HEK293 (cell line): ENCODE measurements around the gene RALGAPA2.

ENCODE experiments used
- CTCF ChIA-PET: fragments of 350-600 bp; formaldehyde crosslinking; extraction: SDS; loops from one replicate; lab custom pipeline; 2021; ENCODE audit warnings: antibody characterized with exemption; lab: Yijun Ruan, JAX
- POLR2A ChIA-PET: fragments of 300-600 bp; formaldehyde crosslinking; extraction: SDS; loops from one replicate; lab custom pipeline; 2020; ENCODE audit warnings: antibody characterized with exemption, inconsistent platforms; lab: Yijun Ruan, JAX
- H3K27ac ChIP-seq: fragments of 200-500 bp; sonication (Bioruptor generic); 2 replicates; pipeline ENCODE4 v1.5.1; 2014; ENCODE audit warnings: low read depth, low read length, control low read depth, inconsistent platforms; ENCODE audit errors: extremely low read depth
- H3K36me3 ChIP-seq, 2 experiments: fragments of 200-500 bp in 1 of 2; sonication (Bioruptor generic) in 1 of 2; 1 replicate in 1 of 2; 2 replicates in 1 of 2; pipeline ENCODE4 v1.5.1; 2014 to 2017; ENCODE audit warnings: inconsistent platforms in 2 of 2, low read length in 2 of 2; ENCODE audit not compliant: control insufficient read depth in 2 of 2, insufficient read depth in 1 of 2
- H3K4me1 ChIP-seq: fragments of 200-500 bp; sonication (Bioruptor generic); 2 replicates; pipeline ENCODE4 v1.5.1; 2014; ENCODE audit warnings: mild to moderate bottlenecking, low read length, inconsistent platforms; ENCODE audit not compliant: control insufficient read depth, insufficient read depth
- H3K4me3 ChIP-seq: 2 replicates; pipeline ENCODE4 v1.5.1; 2011; ENCODE audit warnings: low read depth, mild to moderate bottlenecking, control low read depth, low read length, moderate library complexity
- H3K9me3 ChIP-seq: fragments of 200-500 bp; sonication (Bioruptor generic); 2 replicates; pipeline ENCODE4 v1.5.1; 2014; ENCODE audit warnings: low read depth, low read length, inconsistent platforms; ENCODE audit not compliant: control insufficient read depth, insufficient read depth
- KLF9 ChIP-seq: fragments of 450-650 bp; formaldehyde crosslinking; IDR thresholded peaks from 2 replicates; pipeline ENCODE4 v1.5.1; 2016; ENCODE audit warnings: missing biosample characterization, missing genetic modification characterization, low read depth
- OVOL3 ChIP-seq: fragments of 450-650 bp; formaldehyde crosslinking; IDR thresholded peaks from 2 replicates; pipeline ENCODE4 v1.5.1; 2016; ENCODE audit warnings: missing biosample characterization, missing genetic modification characterization
- SP3 ChIP-seq: fragments of 450-650 bp; formaldehyde crosslinking; IDR thresholded peaks from 2 replicates; pipeline ENCODE4 v1.5.1; 2016; ENCODE audit warnings: missing biosample characterization, missing genetic modification characterization
- WT1 ChIP-seq: fragments of 450-650 bp; formaldehyde crosslinking; IDR thresholded peaks from 2 replicates; pipeline ENCODE4 v1.5.1; 2016; ENCODE audit warnings: missing biosample characterization, missing genetic modification characterization
- YY1 ChIP-seq: fragments of 450-650 bp; formaldehyde crosslinking; IDR thresholded peaks from 2 replicates; pipeline ENCODE4 v1.5.1; 2018; ENCODE audit warnings: missing biosample characterization, missing genetic modification characterization
- ZBTB49 ChIP-seq: fragments of 450-650 bp; formaldehyde crosslinking; IDR thresholded peaks from 2 replicates; pipeline ENCODE4 v1.5.1; 2016; ENCODE audit warnings: missing biosample characterization, missing genetic modification characterization, low read depth
- ZBTB7A ChIP-seq: fragments of 450-650 bp; formaldehyde crosslinking; IDR thresholded peaks from 2 replicates; pipeline ENCODE4 v1.5.1; 2016; ENCODE audit warnings: low read depth, missing biosample characterization, missing genetic modification characterization
- ZBTB8A ChIP-seq: fragments of 450-650 bp; formaldehyde crosslinking; IDR thresholded peaks from 2 replicates; pipeline ENCODE4 v1.5.1; 2016; ENCODE audit warnings: missing biosample characterization, missing genetic modification characterization
- ZFP69B ChIP-seq: fragments of 450-650 bp; formaldehyde crosslinking; IDR thresholded peaks from 2 replicates; pipeline ENCODE4 v1.5.1; 2016; ENCODE audit warnings: missing biosample characterization, missing genetic modification characterization
- ZNF24 ChIP-seq: fragments of 450-650 bp; formaldehyde crosslinking; IDR thresholded peaks from 2 replicates; pipeline ENCODE4 v1.5.1; 2016; ENCODE audit warnings: missing biosample characterization, missing genetic modification characterization
- ZNF514 ChIP-seq: fragments of 450-650 bp; formaldehyde crosslinking; IDR thresholded peaks from 2 replicates; pipeline ENCODE4 v1.5.1; 2016; ENCODE audit warnings: missing biosample characterization, missing genetic modification characterization
- ZNF560 ChIP-seq: fragments of 450-650 bp; formaldehyde crosslinking; IDR thresholded peaks from 2 replicates; pipeline ENCODE4 v1.5.1; 2017; ENCODE audit warnings: missing biosample characterization, missing genetic modification characterization, borderline replicate concordance
- ZNF660 ChIP-seq: fragments of 450-650 bp; IDR thresholded peaks from 2 replicates; pipeline ENCODE4 v1.5.1; 2018; ENCODE audit warnings: missing biosample characterization, mild to moderate bottlenecking, missing genetic modification characterization
- ZNF837 ChIP-seq: fragments of 450-650 bp; formaldehyde crosslinking; IDR thresholded peaks from 2 replicates; pipeline ENCODE4 v1.5.1; 2016; ENCODE audit warnings: missing biosample characterization, missing genetic modification characterization
- TF ChIP-seq, protein P1 (sequence below): fragments of 450-650 bp; formaldehyde crosslinking; conservative IDR thresholded peaks from 2 replicates; pipeline ENCODE4 v1.5.1; 2016; ENCODE audit warnings: low read depth, missing biosample characterization, missing genetic modification characterization
- TF ChIP-seq, protein P2 (sequence below): fragments of 450-650 bp; formaldehyde crosslinking; IDR thresholded peaks from 2 replicates; pipeline ENCODE4 v1.5.1; 2016; ENCODE audit warnings: missing biosample characterization, missing genetic modification characterization

RALGAPA2 gene

GRCh38 chr20:20528861-20529260, 183.6 kb downstream of the RALGAPA2 start:
- ChIA-PET POLR2A (no interaction called here), CTCF (no interaction called here)
- Histone ChIP-seq H3K4me3 (no peak overlapping the region), H3K36me3 (peaks cover 0 to 19% of the 10 kb centered on the region in 2 experiments; a peak in 1 of 3 replicates), H3K9me3 (no peaks in the 10 kb centered on the region), H3K27ac (no peak overlapping the region), H3K4me1 (no peaks in the 10 kb centered on the region)
- TF ChIP-seq KLF9 (tag by site-specific recombination) (no peak), ZNF660 (no peak), ZNF24 (no peak), OVOL3 (tag by site-specific recombination) (no peak), ZFP69B (tag by site-specific recombination) (no peak), ZBTB49 (tag by site-specific recombination) (no peak), ZBTB8A (tag by site-specific recombination) (no peak), WT1 (no peak), ZNF514 (no peak), ZNF560 (tag by site-specific recombination) (no peak), SP3 (tag by site-specific recombination) (no peak)
- TF ChIP-seq, protein P1, sequence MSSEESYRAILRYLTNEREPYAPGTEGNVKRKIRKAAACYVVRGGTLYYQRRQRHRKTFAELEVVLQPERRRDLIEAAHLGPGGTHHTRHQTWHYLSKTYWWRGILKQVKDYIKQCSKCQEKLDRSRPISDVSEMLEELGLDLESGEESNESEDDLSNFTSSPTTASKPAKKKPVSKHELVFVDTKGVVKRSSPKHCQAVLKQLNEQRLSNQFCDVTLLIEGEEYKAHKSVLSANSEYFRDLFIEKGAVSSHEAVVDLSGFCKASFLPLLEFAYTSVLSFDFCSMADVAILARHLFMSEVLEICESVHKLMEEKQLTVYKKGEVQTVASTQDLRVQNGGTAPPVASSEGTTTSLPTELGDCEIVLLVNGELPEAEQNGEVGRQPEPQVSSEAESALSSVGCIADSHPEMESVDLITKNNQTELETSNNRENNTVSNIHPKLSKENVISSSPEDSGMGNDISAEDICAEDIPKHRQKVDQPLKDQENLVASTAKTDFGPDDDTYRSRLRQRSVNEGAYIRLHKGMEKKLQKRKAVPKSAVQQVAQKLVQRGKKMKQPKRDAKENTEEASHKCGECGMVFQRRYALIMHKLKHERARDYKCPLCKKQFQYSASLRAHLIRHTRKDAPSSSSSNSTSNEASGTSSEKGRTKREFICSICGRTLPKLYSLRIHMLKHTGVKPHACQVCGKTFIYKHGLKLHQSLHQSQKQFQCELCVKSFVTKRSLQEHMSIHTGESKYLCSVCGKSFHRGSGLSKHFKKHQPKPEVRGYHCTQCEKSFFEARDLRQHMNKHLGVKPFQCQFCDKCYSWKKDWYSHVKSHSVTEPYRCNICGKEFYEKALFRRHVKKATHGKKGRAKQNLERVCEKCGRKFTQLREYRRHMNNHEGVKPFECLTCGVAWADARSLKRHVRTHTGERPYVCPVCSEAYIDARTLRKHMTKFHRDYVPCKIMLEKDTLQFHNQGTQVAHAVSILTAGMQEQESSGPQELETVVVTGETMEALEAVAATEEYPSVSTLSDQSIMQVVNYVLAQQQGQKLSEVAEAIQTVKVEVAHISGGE (tag by site-specific recombination): no peak

DNA sequence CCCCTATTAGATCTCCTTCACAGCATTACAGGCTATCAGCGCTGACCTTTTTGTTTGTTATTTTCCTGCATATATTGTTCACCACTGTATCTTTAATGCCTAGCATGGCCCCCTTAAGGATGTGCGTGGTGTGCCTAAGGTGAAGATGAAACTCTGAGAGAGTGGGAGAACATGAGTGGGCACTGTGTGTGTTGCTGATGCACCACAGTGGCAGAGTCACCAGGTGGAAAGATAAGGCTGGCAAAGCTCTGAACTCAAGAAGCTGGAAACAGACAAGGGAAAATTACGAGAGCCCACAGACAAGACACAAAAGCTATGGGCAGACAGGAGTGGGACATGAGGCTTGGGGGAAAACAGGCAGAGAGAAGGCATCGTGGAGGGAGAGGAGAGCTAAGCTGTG, 184.8 kb downstream of the RALGAPA2 start:
- TF ChIP-seq ZNF560 (tag by site-specific recombination): no peak
- TF ChIP-seq, protein P2, sequence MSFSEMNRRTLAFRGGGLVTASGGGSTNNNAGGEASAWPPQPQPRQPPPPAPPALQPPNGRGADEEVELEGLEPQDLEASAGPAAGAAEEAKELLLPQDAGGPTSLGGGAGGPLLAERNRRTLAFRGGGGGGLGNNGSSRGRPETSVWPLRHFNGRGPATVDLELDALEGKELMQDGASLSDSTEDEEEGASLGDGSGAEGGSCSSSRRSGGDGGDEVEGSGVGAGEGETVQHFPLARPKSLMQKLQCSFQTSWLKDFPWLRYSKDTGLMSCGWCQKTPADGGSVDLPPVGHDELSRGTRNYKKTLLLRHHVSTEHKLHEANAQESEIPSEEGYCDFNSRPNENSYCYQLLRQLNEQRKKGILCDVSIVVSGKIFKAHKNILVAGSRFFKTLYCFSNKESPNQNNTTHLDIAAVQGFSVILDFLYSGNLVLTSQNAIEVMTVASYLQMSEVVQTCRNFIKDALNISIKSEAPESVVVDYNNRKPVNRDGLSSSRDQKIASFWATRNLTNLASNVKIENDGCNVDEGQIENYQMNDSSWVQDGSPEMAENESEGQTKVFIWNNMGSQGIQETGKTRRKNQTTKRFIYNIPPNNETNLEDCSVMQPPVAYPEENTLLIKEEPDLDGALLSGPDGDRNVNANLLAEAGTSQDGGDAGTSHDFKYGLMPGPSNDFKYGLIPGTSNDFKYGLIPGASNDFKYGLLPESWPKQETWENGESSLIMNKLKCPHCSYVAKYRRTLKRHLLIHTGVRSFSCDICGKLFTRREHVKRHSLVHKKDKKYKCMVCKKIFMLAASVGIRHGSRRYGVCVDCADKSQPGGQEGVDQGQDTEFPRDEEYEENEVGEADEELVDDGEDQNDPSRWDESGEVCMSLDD: no peak
- TF ChIP-seq ZNF837 (tag by site-specific recombination): no peak
- no peak for TF ChIP-seq ZBTB7A
- no peak for TF ChIP-seq YY1 (tag by site-specific recombination)
- TF ChIP-seq, all 188 proteins: peak for 0
- peaks cover 0 to 19% of the 10 kb centered on the region in 2 experiments; a peak in 1 of 3 replicates for H3K36me3 ChIP-seq
- H3K27ac ChIP-seq: no peak overlapping the region
- H3K9me3 ChIP-seq: no peaks in the 10 kb centered on the region
- ChIA-PET POLR2A (no interaction called here), CTCF (no interaction called here)
- H3K4me3 ChIP-seq: no peak overlapping the region
- no peaks in the 10 kb centered on the region for H3K4me1 ChIP-seq
